GM12878 (cell line): ENCODE results near the gene SCNN1B. TPM values are rescaled to one million over a fixed set of nuclear protein-coding genes. Genes with fewer than 3 reads are reported as not detected.

Experiments
- ATAC-seq: fragments of 200-7000 bp; cut with Tn5 transposase; 3 replicates; pipeline ENCODE4 v1.9.1; 2020; ENCODE audit warnings: mild to moderate bottlenecking, moderate library complexity
- BruUV-seq: library from RNA; stranded (reverse); fragments of 400-500 nt; replicated peaks from 2 replicates; lab custom pipeline; 2021; lab: Mats Ljungman, UMichigan
- CTCF ChIA-PET: fragments of 300-600 bp; sonication (Branson Sonifier 250); formaldehyde crosslinking; extraction: SDS; loops from one replicate; lab custom pipeline; 2021; ENCODE audit warnings: inconsistent platforms; lab: Yijun Ruan, JAX
- POLR2A ChIA-PET: fragments of 350-600 bp; formaldehyde crosslinking; extraction: SDS; loops from one replicate; lab custom pipeline; 2021; ENCODE audit warnings: inconsistent platforms; lab: Charles Lee
- RAD21 ChIA-PET: fragments of 300-600 bp; sonication (Branson Sonifier 250); formaldehyde crosslinking; loops from one replicate; lab custom pipeline; 2023; ENCODE audit warnings: antibody characterized with exemption; ENCODE audit not compliant: unreplicated experiment; lab: Charles Lee
- SMC1A ChIA-PET: fragments of 300-600 bp; sonication (Branson Sonifier 250); formaldehyde crosslinking; loops from one replicate; lab custom pipeline; 2023; ENCODE audit not compliant: unreplicated experiment, uncharacterized antibody; lab: Charles Lee
- DNase-seq: peaks from one replicate; pipeline ENCODE4 v3.0.0-alpha.2; 2011; ENCODE audit warnings: low read depth, low spot score
- FAIRE-seq: peaks from 3 replicates; lab custom pipeline; 2011; peaks lifted over from hg19 to GRCh38; lab: Jason Lieb, UNC
- H2AFZ ChIP-seq: 2 replicates; pipeline ENCODE4 v1.6.0; 2011; ENCODE audit warnings: low read depth, low read length, control low read depth; ENCODE audit not compliant: control insufficient read depth
- H3K27ac ChIP-seq: 2 replicates; pipeline ENCODE4 v1.5.1; 2011; ENCODE audit warnings: control low read depth; ENCODE audit not compliant: control insufficient read depth, insufficient read depth
- H3K27me3 ChIP-seq, 2 experiments: replicated peaks in 1 of 2; 2 replicates each; pipeline versions ENCODE4 v1.6.0 to v1.6.1; 2011; ENCODE audit warnings: low read length in 1 of 2; ENCODE audit not compliant: control insufficient read depth in 2 of 2, insufficient read depth in 2 of 2
- H3K36me3 ChIP-seq, 2 experiments: 2 replicates each; pipeline ENCODE4 v1.5.1; 2011; ENCODE audit warnings: low read length in 1 of 2; ENCODE audit not compliant: control insufficient read depth in 2 of 2, insufficient read depth in 2 of 2
- H3K4me1 ChIP-seq: 2 replicates; pipeline ENCODE4 v1.6.1; 2011; ENCODE audit warnings: mild to moderate bottlenecking, low read length, moderate library complexity, mixed read lengths; ENCODE audit not compliant: control insufficient read depth, insufficient read depth
- H3K4me2 ChIP-seq: 2 replicates; pipeline ENCODE4 v1.6.0; 2011; ENCODE audit warnings: control low read depth; ENCODE audit not compliant: control insufficient read depth, insufficient read depth
- H3K4me3 ChIP-seq: fragments of 200-600 bp; sonication (generic); 2 replicates; pipeline ENCODE4 v1.5.1; 2016
- H3K79me2 ChIP-seq: 2 replicates; pipeline ENCODE4 v1.6.0; 2011; ENCODE audit warnings: low read length; ENCODE audit not compliant: control insufficient read depth, insufficient read depth
- H3K9ac ChIP-seq: 2 replicates; pipeline ENCODE4 v1.8.0; 2011; ENCODE audit warnings: low read length, control low read depth, mixed read lengths; ENCODE audit not compliant: control insufficient read depth, insufficient read depth
- H3K9me3 ChIP-seq: replicated peaks from 3 replicates; pipeline ENCODE4 v1.5.1; 2011; ENCODE audit warnings: mild to moderate bottlenecking, low read length; ENCODE audit not compliant: control insufficient read depth, insufficient read depth
- H4K20me1 ChIP-seq: 2 replicates; pipeline ENCODE4 v1.6.0; 2011; ENCODE audit not compliant: control insufficient read depth, insufficient read depth
- BACH1 ChIP-seq: fragments of 450-650 bp; IDR thresholded peaks from 2 replicates; pipeline ENCODE4 v1.6.1; 2017; ENCODE audit warnings: mild to moderate bottlenecking, borderline replicate concordance
- BCLAF1 ChIP-seq: fragments of 450-650 bp; IDR thresholded peaks from 2 replicates; pipeline ENCODE4 v1.6.1; 2017; ENCODE audit warnings: antibody characterized with exemption, mild to moderate bottlenecking, moderate library complexity
- CUX1 ChIP-seq: IDR thresholded peaks from 2 replicates; pipeline ENCODE4 v1.6.1; 2012; ENCODE audit warnings: improper control_type of control experiment, low read depth, low read length; ENCODE audit not compliant: insufficient replicate concordance
- ELK1 ChIP-seq: IDR thresholded peaks from 2 replicates; pipeline ENCODE4 v1.6.1; 2012; ENCODE audit warnings: low read depth, low read length, improper control_type of control experiment
- FOXM1 ChIP-seq: IDR thresholded peaks from 2 replicates; pipeline ENCODE4 v1.6.1; 2012; ENCODE audit warnings: low read depth, mild to moderate bottlenecking, inconsistent platforms, low read length, moderate library complexity
- NFIC ChIP-seq: IDR thresholded peaks from 2 replicates; pipeline ENCODE4 v1.6.1; 2012; ENCODE audit warnings: low read depth, mild to moderate bottlenecking, inconsistent platforms, low read length, moderate library complexity
- NKRF ChIP-seq: fragments of 450-650 bp; conservative IDR thresholded peaks from 2 replicates; pipeline ENCODE4 v1.6.1; 2017; ENCODE audit warnings: mild to moderate bottlenecking, moderate library complexity
- RCOR1 ChIP-seq: conservative IDR thresholded peaks from 2 replicates; pipeline ENCODE4 v1.6.1; 2012; ENCODE audit warnings: low read depth, low read length, improper control_type of control experiment
- TCF3 ChIP-seq: IDR thresholded peaks from 2 replicates; pipeline ENCODE4 v1.6.1; 2012; ENCODE audit warnings: low read depth, mild to moderate bottlenecking, low read length, borderline replicate concordance; ENCODE audit not compliant: insufficient read depth
- WGBS: methylation state at CpG from one replicate; pipeline ENCODE4 v1.1.6; 2016; ENCODE audit warnings: low lambda C conversion rate; ENCODE audit not compliant: insufficient replicate concordance, insufficient coverage; ENCODE audit errors: missing lambda C conversion rate; 5-methylcytosine and 5-hydroxymethylcytosine counted together
- in situ Hi-C: fragments of 300-500 bp; cut with MboI; formaldehyde crosslinking; loops from 9 replicates; pipeline ENCODE4 v1.14.3; 2018; ENCODE audit warnings: mixed read lengths
- intact Hi-C: fragments of 100-400 bp; cut with micrococcal nuclease; formaldehyde crosslinking; loops from one replicate; pipeline ENCODE4 v1.14.2; 2022; ENCODE audit not compliant: unreplicated experiment
- polyA plus RNA-seq, 11 experiments: library from polyadenylated mRNA; depleted of rRNA in 4 of 11; unstranded in 6 of 11; stranded (reverse) in 5 of 11; fragments of >200 nt; fragmentation: Nextera tagmentation in 4 of 11; fragmentation: Illumina TruSeq in 1 of 11; extraction: Ambion mirVana in 4 of 11; extraction: Trizol in 1 of 11; gene quantifications; 1 replicate in 1 of 11; 2 replicates in 10 of 11; pipeline versions ENCODE4 v1.2.1 to v1.2.3, GENCODE V29; 2011 to 2016; ENCODE audit warnings: inconsistent platforms in 2 of 11, missing spikeins in 2 of 11, low read depth in 1 of 11
- total RNA-seq, 4 experiments: library from RNA; depleted of rRNA in 3 of 4; stranded (reverse); fragments of >200 nt in 3 of 4; fragmentation: Illumina TruSeq in 1 of 4; extraction: Trizol in 1 of 4; gene quantifications; 2 replicates each; pipeline versions ENCODE4 v1.2.1 to v1.2.3, GENCODE V29; 2013 to 2021

Gene SCNN1B
- total and polyA plus RNA-seq, 10 of the 15 experiments (the other 5 are each of a cell fraction or from before 2014, with no cell fraction given), result 0.28 to 1.5 (median 0.64) TPM

GRCh38 chr16:23284584-23284983 lies 17.5 kb upstream of the SCNN1B start:
- ChIA-PET RAD21 (no interaction called here), POLR2A (no interaction called here), SMC1A (interaction anchor here (1.6 kb wide), 1 partner anchor 151 kb away, joined by 4 read pairs; no protein-coding TSS in a partner anchor), CTCF (no interaction called here)
- no peaks in the 10 kb centered on the region for H3K36me3 ChIP-seq
- intact Hi-C loops (no loop called here), in situ Hi-C loops (no loop called here)
- no peak overlapping the region for H3K9ac ChIP-seq
- 48% methylated on average over 2 of the region's 2 CpGs for WGBS
- no peak overlapping the region for H3K4me3 ChIP-seq
- no TSS peak for BruUV-seq
- no peak for FAIRE-seq
- no peak overlapping the region for H3K4me2 ChIP-seq
- no peak for DNase-seq
- H4K20me1 ChIP-seq, result no peaks in the 10 kb centered on the region
- no peaks in the 10 kb centered on the region for H3K79me2 ChIP-seq
- peaks cover 10% of the 10 kb centered on the region; the same call in 2 of the 3 replicates for H3K9me3 ChIP-seq
- H2AFZ ChIP-seq, result no peak overlapping the region
- H3K27ac ChIP-seq, result no peak overlapping the region
- peaks cover 8% of the 10 kb centered on the region for H3K4me1 ChIP-seq
- TF ChIP-seq CUX1 (no peak), BACH1 (no peak), ELK1 (no peak), BCLAF1 (no peak), RCOR1 (no peak), NFIC (no peak), NKRF (no peak), TCF3 (no peak), FOXM1 (no peak)
- ATAC-seq, result no peak
- H3K27me3 ChIP-seq, result no peaks in the 10 kb centered on the region
